RWPE2 (cell line): ENCODE measurements around the gene CLASP1.

ENCODE experiments used
- ATAC-seq: fragments of 200-7000 bp; cut with Tn5 transposase; 3 replicates; pipeline ENCODE4 v1.9.1; 2021; ENCODE audit warnings: low read depth
- DNase-seq: peaks from one replicate; pipeline ENCODE4 v3.0.0-alpha.2; 2020; ENCODE audit warnings: low spot score
- H3K27ac ChIP-seq: fragments of 450-650 bp; 2 replicates; pipeline ENCODE4 v1.5.1; 2017; ENCODE audit warnings: mild to moderate bottlenecking; ENCODE audit not compliant: poor library complexity, severe bottlenecking
- H3K27me3 ChIP-seq: fragments of 250-450 bp; sonication (Bioruptor Pico); 2 replicates; pipeline ENCODE4 v1.5.1; 2021; ENCODE audit warnings: mild to moderate bottlenecking, moderate library complexity; ENCODE audit not compliant: insufficient read depth, poor library complexity, severe bottlenecking
- H3K36me3 ChIP-seq: fragments of 250-450 bp; sonication (Bioruptor Pico); 2 replicates; pipeline ENCODE4 v1.5.1; 2020; ENCODE audit warnings: low read depth, mild to moderate bottlenecking, moderate library complexity
- H3K4me1 ChIP-seq: fragments of 250-450 bp; sonication (Bioruptor Pico); 2 replicates; pipeline ENCODE4 v1.5.1; 2021; ENCODE audit warnings: mild to moderate bottlenecking, moderate library complexity; ENCODE audit not compliant: insufficient read depth, poor library complexity, severe bottlenecking
- H3K4me3 ChIP-seq: fragments of 250-450 bp; sonication (Bioruptor Pico); 2 replicates; pipeline ENCODE4 v1.5.1; 2021; ENCODE audit warnings: mild to moderate bottlenecking, moderate library complexity; ENCODE audit not compliant: severe bottlenecking
- H3K9me3 ChIP-seq: fragments of 250-450 bp; sonication (Bioruptor Pico); 2 replicates; pipeline ENCODE4 v1.5.1; 2021; ENCODE audit warnings: mild to moderate bottlenecking, moderate library complexity; ENCODE audit not compliant: severe bottlenecking
- TF ChIP-seq, protein P1 (sequence below): fragments of 450-650 bp; IDR thresholded peaks from one replicate; pipeline ENCODE4 v1.5.1; 2017; ENCODE audit warnings: mild to moderate bottlenecking, moderate library complexity; ENCODE audit not compliant: poor library complexity, severe bottlenecking

The CLASP1 gene

DNA sequence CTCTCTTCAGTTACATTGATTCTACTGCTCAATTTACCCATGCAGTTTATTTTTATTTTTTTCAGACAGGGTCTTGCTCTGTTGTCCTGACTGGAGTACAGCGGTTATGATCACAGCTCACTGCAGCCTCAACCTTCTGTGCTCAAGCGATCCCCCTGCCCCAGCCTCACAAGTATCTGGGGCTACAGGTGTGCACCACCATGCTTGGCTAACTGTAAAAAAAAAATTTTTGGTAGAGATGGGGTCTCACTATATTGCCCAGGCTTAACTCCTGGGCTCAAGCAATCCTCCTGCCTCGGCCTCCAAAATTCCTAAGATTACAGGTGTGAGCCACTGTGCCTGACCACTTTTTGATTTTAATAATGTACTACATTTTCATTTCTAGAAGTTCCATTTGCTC is 212.3 kb downstream of the CLASP1 start:
- no peak for DNase-seq
- H3K27me3 ChIP-seq = no peaks in the 10 kb centered on the region
- TF ChIP-seq, protein P1, sequence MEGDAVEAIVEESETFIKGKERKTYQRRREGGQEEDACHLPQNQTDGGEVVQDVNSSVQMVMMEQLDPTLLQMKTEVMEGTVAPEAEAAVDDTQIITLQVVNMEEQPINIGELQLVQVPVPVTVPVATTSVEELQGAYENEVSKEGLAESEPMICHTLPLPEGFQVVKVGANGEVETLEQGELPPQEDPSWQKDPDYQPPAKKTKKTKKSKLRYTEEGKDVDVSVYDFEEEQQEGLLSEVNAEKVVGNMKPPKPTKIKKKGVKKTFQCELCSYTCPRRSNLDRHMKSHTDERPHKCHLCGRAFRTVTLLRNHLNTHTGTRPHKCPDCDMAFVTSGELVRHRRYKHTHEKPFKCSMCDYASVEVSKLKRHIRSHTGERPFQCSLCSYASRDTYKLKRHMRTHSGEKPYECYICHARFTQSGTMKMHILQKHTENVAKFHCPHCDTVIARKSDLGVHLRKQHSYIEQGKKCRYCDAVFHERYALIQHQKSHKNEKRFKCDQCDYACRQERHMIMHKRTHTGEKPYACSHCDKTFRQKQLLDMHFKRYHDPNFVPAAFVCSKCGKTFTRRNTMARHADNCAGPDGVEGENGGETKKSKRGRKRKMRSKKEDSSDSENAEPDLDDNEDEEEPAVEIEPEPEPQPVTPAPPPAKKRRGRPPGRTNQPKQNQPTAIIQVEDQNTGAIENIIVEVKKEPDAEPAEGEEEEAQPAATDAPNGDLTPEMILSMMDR = no peak
- peaks cover 51% of the 10 kb centered on the region for H3K36me3 ChIP-seq
- no peak overlapping the region for H3K27ac ChIP-seq
- H3K9me3 ChIP-seq = no peaks in the 10 kb centered on the region
- no peak overlapping the region for H3K4me3 ChIP-seq
- H3K4me1 ChIP-seq = no peaks in the 10 kb centered on the region
- ATAC-seq = no peak

DNA sequence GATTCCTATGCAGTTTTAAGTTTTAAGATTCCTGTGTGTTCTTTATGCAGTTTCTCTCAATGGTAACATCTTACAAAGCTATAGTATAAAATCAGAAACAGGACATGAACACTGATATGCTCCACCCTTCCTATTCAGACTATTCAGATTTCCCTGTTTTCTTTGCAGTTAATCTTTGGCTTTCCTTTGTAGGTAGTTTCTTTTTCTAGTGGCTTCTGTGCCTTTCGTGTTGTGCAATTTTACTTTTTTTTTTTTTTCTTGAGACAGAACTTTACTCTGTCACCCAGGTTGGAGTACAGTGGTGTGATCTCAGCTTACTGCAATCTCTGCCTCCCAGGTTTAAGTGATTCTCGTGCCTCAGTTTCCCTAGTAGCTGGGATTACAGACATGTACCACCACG is 213.5 kb downstream of the CLASP1 start:
- Histone ChIP-seq H3K4me1 (no peaks in the 10 kb centered on the region), H3K27ac (no peak overlapping the region), H3K36me3 (peaks cover 52% of the 10 kb centered on the region), H3K27me3 (no peaks in the 10 kb centered on the region), H3K9me3 (no peaks in the 10 kb centered on the region), H3K4me3 (no peak overlapping the region)
- DNase-seq (no peak), ATAC-seq (no peak)
- TF ChIP-seq, protein P1 = no peak

DNA sequence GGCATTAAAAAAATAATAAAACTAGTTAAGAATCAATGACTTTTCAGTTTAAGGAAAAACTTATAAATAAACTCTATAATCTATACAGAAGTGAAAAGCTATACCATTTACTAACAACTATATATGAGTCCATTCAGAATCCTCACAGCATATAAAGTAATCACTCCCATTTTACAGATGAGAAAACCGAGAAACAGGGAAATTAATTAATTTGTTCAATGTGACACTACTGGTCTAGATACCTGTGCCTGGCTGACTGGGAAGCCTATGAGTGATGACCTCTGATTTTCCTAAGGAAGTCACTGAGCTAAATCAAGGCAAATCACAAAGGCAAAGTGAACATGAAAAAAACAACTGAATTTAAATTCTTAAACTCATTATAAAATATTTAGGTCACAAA is 218.0 kb downstream of the CLASP1 start:
- DNase-seq = no peak
- H3K4me1 ChIP-seq = no peaks in the 10 kb centered on the region
- TF ChIP-seq, protein P1 = no peak

DNA sequence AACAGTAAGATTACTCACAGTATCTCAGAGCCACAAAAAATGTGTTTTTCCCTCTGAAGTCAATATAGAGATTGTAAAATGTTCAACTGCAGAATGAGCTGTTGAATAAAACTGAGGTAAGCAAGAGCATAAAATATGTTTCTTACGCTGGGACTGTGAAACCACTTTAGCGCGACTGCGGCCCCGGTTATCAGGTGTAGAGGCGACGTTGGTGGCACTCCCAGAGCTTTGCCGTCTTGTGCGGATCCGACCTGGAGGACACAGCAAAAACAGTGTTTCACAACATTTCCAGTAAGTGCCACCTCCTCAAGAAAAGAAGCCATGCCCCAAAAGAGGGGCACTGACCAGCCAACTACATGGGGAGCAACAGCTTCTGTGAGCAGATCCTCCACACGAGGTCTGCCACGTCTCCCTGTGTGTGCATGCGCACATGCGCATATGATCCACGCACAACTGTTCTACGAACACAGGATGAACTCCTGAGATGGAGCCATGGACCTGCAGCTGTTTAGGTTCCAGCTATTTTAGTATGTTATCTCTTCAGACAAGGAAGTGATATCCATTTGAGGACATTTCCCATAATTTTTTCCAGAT is 219.2 kb downstream of the CLASP1 start:
- Histone ChIP-seq H3K27me3 (no peaks in the 10 kb centered on the region), H3K4me3 (no peak overlapping the region), H3K27ac (no peak overlapping the region), H3K9me3 (no peaks in the 10 kb centered on the region), H3K36me3 (peaks cover 69% of the 10 kb centered on the region), H3K4me1 (no peaks in the 10 kb centered on the region)
- TF ChIP-seq, protein P1 = no peak
- no peak for ATAC-seq
- no peak for DNase-seq

More for the DNA sequence above, 218.0 kb downstream of the CLASP1 start:
- Histone ChIP-seq H3K27me3 (no peaks in the 10 kb centered on the region), H3K36me3 (peaks cover 62% of the 10 kb centered on the region), H3K9me3 (no peaks in the 10 kb centered on the region), H3K4me3 (no peak overlapping the region), H3K27ac (no peak overlapping the region)
- ATAC-seq = no peak

DNA sequence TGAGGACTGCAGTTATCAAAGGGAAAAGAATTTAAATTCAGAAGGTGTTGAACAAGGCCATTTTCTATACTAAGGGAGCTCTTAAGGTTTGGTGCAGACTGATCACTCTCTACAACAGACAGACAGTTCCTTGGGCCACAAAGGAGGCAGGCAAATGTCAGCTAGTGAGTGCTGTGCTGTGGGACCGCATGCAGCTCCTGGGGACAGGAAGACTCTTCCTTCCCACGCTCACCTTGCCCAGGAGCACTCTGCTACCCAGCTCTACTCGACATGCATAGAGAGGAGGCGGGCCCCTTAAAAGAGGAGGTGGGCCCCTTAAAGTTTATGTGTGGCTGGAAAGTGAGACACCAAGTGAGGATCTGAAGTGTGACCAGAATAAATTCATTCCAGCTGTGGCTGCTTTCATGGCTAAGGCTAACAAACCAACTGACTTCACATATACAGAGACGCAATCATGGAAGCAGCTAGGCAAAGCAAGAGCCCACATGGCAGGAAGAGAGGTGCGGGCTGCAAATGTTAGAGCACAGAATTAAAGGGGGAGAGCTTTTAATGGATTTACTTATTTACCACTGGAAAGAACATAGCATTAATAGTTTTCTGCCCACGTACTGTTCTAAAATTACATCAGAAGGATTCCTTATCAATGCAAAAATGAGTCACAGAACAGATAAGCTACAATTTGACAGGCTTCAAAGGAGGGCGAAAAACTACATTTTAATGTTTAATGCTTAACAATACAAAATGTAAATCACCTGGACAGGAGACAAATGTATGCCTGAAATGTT is 220.0 kb downstream of the CLASP1 start:
- Histone ChIP-seq H3K27ac (no peak overlapping the region), H3K4me3 (no peak overlapping the region), H3K9me3 (no peaks in the 10 kb centered on the region), H3K27me3 (no peaks in the 10 kb centered on the region), H3K4me1 (no peaks in the 10 kb centered on the region), H3K36me3 (peaks cover 71% of the 10 kb centered on the region)
- DNase-seq = no peak
- no peak for ATAC-seq
- TF ChIP-seq, protein P1 = no peak
